ENCODE data around the gene COMMD1.
"Not testable (repeated sequence)": the region's sequence is repeated elsewhere in the genome, so short reads cannot be mapped to it uniquely, and the experiment has no call there.

Gene COMMD1

DNA sequence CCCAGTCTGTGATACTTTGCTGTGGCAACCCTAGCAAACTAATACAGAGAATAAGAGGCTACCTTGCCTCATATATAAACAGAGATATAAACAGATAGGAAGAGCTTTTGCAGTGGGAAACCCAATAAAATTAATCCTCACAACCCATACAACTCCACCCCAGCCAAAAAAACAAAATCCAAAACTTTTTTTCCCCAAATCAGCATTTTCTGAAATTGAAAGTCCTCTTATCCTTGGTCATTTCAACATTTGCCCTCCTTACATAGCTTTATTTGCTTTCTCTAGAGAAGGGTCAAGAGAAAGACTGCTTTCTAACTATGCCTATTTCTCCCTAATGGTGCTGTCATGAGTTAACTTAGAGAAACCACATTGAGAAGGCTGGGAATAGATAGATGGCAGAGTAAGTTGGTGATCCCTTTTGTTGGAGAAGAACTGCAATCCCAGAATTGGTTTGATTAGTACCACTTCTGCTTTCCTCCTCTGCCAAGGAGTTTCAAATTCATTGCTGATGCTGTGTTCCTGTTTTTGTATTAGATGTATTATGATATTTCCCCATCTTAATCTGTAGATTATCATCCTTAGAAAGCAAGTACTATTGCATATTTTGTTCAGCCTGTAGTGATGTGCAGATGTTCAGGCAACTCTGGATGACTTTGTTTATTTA is 214.0 kb downstream of the COMMD1 start:
- TF ChIP-seq, protein P1, sequence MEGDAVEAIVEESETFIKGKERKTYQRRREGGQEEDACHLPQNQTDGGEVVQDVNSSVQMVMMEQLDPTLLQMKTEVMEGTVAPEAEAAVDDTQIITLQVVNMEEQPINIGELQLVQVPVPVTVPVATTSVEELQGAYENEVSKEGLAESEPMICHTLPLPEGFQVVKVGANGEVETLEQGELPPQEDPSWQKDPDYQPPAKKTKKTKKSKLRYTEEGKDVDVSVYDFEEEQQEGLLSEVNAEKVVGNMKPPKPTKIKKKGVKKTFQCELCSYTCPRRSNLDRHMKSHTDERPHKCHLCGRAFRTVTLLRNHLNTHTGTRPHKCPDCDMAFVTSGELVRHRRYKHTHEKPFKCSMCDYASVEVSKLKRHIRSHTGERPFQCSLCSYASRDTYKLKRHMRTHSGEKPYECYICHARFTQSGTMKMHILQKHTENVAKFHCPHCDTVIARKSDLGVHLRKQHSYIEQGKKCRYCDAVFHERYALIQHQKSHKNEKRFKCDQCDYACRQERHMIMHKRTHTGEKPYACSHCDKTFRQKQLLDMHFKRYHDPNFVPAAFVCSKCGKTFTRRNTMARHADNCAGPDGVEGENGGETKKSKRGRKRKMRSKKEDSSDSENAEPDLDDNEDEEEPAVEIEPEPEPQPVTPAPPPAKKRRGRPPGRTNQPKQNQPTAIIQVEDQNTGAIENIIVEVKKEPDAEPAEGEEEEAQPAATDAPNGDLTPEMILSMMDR (IDR thresholded peaks at IDR 0.05; ENCODE audit: low read depth, low read length): no peak
- no peak overlapping the region for H3K4me3 ChIP-seq (ENCODE audit: low read depth, low read length)

DNA sequence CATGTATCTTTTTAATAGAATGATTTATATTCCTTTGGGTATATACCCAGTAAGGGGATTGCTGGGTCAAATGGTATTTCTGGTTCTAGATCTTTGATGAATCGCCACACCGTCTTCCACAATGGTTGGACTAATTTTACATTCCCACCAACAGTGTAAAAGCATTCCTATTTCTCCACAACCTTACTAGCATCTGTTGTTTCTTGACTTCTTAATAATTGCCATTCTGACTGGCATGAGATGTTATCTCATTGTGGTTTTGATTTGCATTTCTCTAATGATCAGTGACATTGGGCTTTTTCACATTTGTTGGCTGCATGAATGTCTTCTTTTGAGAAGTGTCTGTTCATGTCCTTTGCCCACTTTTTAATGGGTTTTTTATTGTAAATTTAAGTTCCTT is 220.8 kb downstream of the COMMD1 start:
- H3K4me3 ChIP-seq (ENCODE audit: low read depth, low read length): not testable (repeated sequence)

DNA sequence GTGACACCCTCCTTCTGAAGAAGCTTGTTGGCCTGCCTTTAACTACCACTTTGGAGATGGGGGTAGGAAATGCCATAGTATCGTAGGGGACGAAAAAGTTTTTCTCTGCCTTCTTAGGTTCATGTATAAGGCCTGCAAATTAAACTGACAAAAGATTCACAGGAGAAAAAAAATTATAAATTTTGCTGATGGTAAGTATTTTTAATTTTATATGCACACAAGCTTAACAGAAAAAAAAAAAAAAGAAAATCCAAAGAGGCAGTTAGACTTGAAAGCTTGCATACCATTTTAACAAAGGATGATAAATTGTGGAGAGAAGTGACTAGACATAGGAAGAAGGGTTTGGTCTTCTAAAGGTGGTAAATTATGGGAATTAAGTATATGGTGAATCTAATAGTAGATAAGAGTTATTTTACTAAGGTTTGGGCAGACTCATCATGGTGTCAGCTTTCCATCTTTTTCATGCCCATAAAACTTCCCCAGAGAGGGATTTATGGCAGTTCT is 227.9 kb downstream of the COMMD1 start:
- TF ChIP-seq, protein P1 (IDR thresholded peaks at IDR 0.05; ENCODE audit: low read depth, low read length): no peak
- no peak overlapping the region for H3K4me3 ChIP-seq (ENCODE audit: low read depth, low read length)

DNA sequence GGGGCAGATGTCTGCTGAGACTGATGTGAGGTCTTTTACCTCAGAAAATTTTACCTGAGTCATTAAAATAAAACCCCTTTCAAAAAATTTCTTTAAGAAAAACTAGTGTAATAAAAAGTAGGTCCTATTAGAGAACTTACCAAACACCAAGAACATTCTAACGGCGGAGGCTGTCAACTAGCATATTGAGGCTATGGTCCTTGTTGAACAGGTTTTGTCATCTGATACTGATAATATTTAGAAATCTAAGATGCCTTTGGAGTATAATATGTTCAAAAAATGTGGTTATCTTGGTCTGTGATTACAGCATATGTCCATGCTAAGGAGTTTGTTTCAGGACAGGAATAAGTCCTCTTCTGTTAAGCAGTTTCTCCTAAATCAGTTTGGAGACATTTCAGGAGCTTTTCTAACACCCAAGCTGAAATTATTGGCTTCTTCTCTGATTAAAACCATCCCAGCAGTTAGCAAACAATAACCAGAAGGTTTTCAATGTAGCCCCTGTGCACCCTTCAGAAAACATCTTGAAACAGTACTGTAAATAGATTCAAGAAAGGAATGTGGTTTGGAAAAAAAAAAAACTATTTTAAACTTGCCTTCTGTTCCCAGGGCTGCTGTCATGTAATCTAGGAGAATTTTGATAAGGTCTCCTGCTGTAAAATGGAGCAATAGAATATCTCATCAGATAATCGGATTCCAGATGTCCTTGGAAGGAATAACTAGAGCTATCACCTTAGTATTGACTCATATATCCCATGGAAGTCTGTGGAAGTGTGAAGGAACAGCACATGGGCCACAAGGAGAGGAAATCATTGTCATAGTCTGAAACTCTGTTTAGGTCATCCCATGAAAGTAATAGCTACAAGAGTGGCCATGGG is 231.7 kb downstream of the COMMD1 start:
- no peak overlapping the region for H3K4me3 ChIP-seq (ENCODE audit: low read depth, low read length)
- TF ChIP-seq, protein P1 (IDR thresholded peaks at IDR 0.05; ENCODE audit: low read depth, low read length): no peak

DNA sequence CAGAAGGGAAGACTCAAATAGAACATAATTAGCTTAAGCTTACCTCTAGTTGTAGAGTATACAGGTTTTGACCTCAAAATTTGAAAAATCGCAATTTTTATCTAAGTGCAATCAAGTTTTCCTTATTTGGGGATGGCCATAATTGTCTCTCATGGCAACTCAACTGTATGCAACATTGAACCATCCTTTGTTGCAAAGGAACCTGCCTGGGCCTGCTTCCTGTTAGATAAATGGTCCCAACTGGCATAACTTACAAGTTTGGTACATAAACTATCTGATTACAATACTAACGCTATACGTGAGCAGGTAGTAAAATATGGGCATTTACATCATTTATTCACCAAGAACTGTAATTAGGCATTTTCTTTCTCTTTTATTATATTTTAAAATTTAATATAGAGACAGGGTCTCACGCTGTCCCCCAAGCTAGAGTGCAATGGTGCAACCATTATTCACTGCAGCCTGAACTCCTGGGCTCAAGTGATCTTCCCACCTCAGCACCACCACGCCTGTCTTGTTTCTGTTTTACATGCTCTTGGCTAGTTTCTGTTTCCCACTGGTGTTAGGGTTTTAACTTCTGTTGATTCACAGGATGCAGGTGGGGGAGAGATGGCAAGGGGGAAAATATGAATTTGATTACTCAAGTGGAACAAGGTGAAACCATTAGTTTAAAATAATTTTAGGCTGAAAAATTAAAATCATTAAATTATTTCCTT is 235.1 kb downstream of the COMMD1 start:
- TF ChIP-seq, protein P1 (IDR thresholded peaks at IDR 0.05; ENCODE audit: low read depth, low read length): no peak
- H3K4me3 ChIP-seq (ENCODE audit: low read depth, low read length): no peak overlapping the region

DNA sequence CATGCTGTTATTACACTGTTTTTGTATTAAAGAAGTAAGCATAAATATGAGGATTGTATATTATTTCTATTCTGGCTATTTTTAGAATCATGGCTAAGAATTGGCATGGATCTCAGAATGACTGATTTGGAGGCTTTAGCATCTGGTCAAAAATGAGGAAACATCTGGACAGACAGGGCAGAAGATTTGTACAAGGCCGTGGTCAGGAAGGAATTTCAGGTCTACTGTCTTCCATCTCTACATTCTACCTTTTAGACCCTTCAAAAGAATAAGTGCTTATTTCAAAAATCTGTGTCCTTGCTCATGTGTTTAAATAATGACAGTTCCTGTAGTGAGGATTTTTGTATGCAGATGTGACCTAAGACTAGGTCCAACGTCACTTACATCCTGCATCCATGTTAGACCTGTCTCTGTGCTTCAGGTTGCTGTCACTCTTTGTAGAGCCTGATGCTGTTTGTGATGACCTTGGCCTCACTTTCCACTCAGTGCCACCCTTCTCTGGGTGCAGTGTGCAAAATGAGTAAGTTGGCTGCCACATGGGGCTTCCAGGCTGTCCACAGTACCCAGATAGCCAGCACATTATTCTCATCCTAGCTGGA is 235.8 kb downstream of the COMMD1 start:
- TF ChIP-seq, protein P1 (IDR thresholded peaks at IDR 0.05; ENCODE audit: low read depth, low read length): no peak
- H3K4me3 ChIP-seq (ENCODE audit: low read depth, low read length): no peak overlapping the region

DNA sequence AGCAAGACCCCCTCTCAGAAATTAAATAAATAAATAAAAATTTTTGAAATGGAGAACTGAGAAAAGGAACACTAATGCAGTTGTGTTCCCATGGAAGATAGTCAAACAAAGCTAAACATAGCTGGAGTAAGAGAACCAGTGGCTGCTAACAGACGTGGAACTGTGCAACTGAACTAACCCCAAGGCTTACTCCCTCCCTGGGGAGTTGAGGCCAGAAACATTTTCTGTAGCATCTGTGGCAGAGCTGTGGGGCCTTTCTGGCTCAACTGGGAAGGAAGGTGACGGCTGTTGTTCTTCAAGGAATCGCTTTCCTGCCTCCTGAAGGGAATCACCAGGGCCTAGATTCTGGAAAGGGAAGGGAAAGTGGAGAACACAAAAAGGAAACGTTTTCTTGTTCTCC is 236.6 kb downstream of the COMMD1 start:
- TF ChIP-seq, protein P1 (IDR thresholded peaks at IDR 0.05; ENCODE audit: low read depth, low read length): no peak
- no peak overlapping the region for H3K4me3 ChIP-seq (ENCODE audit: low read depth, low read length)
